GM23248 (cell line): ENCODE data around the gene CPSF4.

Experiments used
- EZH2 ChIP-seq: fragments of 200-600 bp; sonication (generic); IDR thresholded peaks from 2 replicates; pipeline ENCODE4 v1.6.1; 2018; ENCODE audit warnings: antibody characterized with exemption, mild to moderate bottlenecking; ENCODE audit not compliant: insufficient read depth, poor library complexity, severe bottlenecking
- EZH2phosphoT487 ChIP-seq: fragments of 200-600 bp; sonication (generic); IDR thresholded peaks from 2 replicates; pipeline ENCODE4 v1.6.1; 2018; ENCODE audit warnings: antibody characterized with exemption, moderate library complexity, mild to moderate bottlenecking, low read depth; ENCODE audit not compliant: insufficient read depth

DNA sequence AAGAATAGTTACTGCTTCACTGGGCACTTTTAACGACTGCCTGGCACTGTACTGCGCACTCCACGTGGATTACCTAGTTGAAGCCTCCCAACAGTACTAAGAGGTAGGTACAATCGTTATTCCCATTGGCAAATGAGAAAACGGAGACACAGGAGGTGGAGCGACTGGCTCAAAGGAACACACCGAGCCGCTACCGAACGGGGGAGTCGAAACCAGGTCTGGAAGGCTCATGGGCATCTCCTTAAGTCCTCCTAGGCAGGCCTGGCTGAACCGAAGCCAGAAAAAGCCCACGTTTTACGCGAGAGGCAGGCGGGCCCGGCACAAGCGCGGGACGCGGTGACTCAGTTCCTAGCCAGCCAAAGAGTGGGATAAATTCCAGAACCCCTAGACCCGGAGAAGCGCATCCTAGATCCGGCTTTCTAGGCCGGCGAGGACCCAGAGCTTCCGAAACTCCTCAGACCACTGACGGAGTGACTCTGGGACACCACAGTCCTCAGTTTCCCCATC is 30.8 kb upstream of the CPSF4 start:
- TF ChIP-seq EZH2 (no peak), EZH2phosphoT487 (no peak)
